ENCODE results near the gene LRRC39. TPM values are rescaled to one million over a fixed set of nuclear protein-coding genes. Genes with fewer than 3 reads are reported as not detected.

LRRC39 gene
- total and polyA plus RNA-seq, 4 donors = 0.45 to 2.7 (median 0.96) TPM

GRCh38 chr1:100141192-100141591 is 36.9 kb downstream of the LRRC39 start:
- H3K9ac ChIP-seq (ENCODE audit: insufficient read depth in 1 of 2, low read length in 2 of 2) = no peak overlapping the region
- TF ChIP-seq CTCF (IDR thresholded peaks at IDR 0.05; ENCODE audit: control extremely low read depth, extremely low read depth) = no peak
- H3K4me3 ChIP-seq = no peak overlapping the region
- ATAC-seq (ENCODE audit: insufficient read depth, low FRiP score) = no peak
- WGBS, 2 donors = 91 to 93% methylated on average over 4 of the region's 4 CpGs
- no peaks in the 10 kb centered on the region for H3K9me3 ChIP-seq (ENCODE audit: control insufficient read depth in 4 of 4, insufficient read depth in 3 of 4, low read length in 3 of 4)
- DNase-seq = no peak
- H3K27me3 ChIP-seq (ENCODE audit: control insufficient read depth in 3 of 3, insufficient read depth in 3 of 3, low read length in 2 of 3) = no peaks in the 10 kb centered on the region
- no peak overlapping the region for H3K27ac ChIP-seq (ENCODE audit: low read depth in 1 of 2, low read length in 1 of 2)
- peaks cover 16 to 66% (median 41%) of the 10 kb centered on the region in 4 donors for H3K36me3 ChIP-seq (ENCODE audit: control insufficient read depth in 4 of 4, insufficient read depth in 4 of 4, low read length in 4 of 4)
- peaks cover 0 to 4% (median 0%) of the 10 kb centered on the region in 5 donors for H3K4me1 ChIP-seq (ENCODE audit: control insufficient read depth in 5 of 5, insufficient read depth in 5 of 5, low read length in 5 of 5)

GRCh38 chr1:100137602-100138001 is 40.5 kb downstream of the LRRC39 start:
- Histone ChIP-seq H3K27ac (ENCODE audit: low read depth in 1 of 2, low read length in 1 of 2) (no peak overlapping the region), H3K9me3 (ENCODE audit: control insufficient read depth in 4 of 4, insufficient read depth in 3 of 4, low read length in 3 of 4) (no peaks in the 10 kb centered on the region), H3K36me3 (ENCODE audit: control insufficient read depth in 4 of 4, insufficient read depth in 4 of 4, low read length in 4 of 4) (peaks cover 9 to 41% (median 24%) of the 10 kb centered on the region in 4 donors), H3K4me3 (no peak overlapping the region), H3K9ac (ENCODE audit: insufficient read depth in 1 of 2, low read length in 2 of 2) (no peak overlapping the region), H3K27me3 (ENCODE audit: control insufficient read depth in 3 of 3, insufficient read depth in 3 of 3, low read length in 2 of 3) (no peaks in the 10 kb centered on the region), H3K4me1 (ENCODE audit: control insufficient read depth in 5 of 5, insufficient read depth in 5 of 5, low read length in 5 of 5) (peaks cover 0 to 12% (median 2%) of the 10 kb centered on the region in 5 donors)
- 99% methylated on average over 2 of the region's 2 CpGs for WGBS, 2 donors
- no peak for DNase-seq
- TF ChIP-seq CTCF (IDR thresholded peaks at IDR 0.05; ENCODE audit: control extremely low read depth, extremely low read depth) = no peak
- no peak for ATAC-seq (ENCODE audit: insufficient read depth, low FRiP score)

GRCh38 chr1:100134872-100135271 is 43.2 kb downstream of the LRRC39 start:
- H3K9ac ChIP-seq (ENCODE audit: insufficient read depth in 1 of 2, low read length in 2 of 2) = no peak overlapping the region
- H3K9me3 ChIP-seq (ENCODE audit: control insufficient read depth in 4 of 4, insufficient read depth in 3 of 4, low read length in 3 of 4) = no peaks in the 10 kb centered on the region
- ATAC-seq (ENCODE audit: insufficient read depth, low FRiP score) = no peak
- H3K4me1 ChIP-seq (ENCODE audit: control insufficient read depth in 5 of 5, insufficient read depth in 5 of 5, low read length in 5 of 5) = peaks cover 0 to 28% (median 4%) of the 10 kb centered on the region in 5 donors
- DNase-seq = peak in 1 of 3 donors; percentile 11
- 73 to 87% methylated on average over 3 of the region's 3 CpGs for WGBS, 2 donors
- peaks cover 4 to 22% (median 11%) of the 10 kb centered on the region in 4 donors for H3K36me3 ChIP-seq (ENCODE audit: control insufficient read depth in 4 of 4, insufficient read depth in 4 of 4, low read length in 4 of 4)
- no peak for TF ChIP-seq CTCF (IDR thresholded peaks at IDR 0.05; ENCODE audit: control extremely low read depth, extremely low read depth)
- no peaks in the 10 kb centered on the region for H3K27me3 ChIP-seq (ENCODE audit: control insufficient read depth in 3 of 3, insufficient read depth in 3 of 3, low read length in 2 of 3)
- H3K4me3 ChIP-seq = no peak overlapping the region
- H3K27ac ChIP-seq (ENCODE audit: low read depth in 1 of 2, low read length in 1 of 2) = no peak overlapping the region

Data from lung (tissue), 12 donors.